ENCODE measurements around the gene STRA8.

Gene STRA8, protein sequence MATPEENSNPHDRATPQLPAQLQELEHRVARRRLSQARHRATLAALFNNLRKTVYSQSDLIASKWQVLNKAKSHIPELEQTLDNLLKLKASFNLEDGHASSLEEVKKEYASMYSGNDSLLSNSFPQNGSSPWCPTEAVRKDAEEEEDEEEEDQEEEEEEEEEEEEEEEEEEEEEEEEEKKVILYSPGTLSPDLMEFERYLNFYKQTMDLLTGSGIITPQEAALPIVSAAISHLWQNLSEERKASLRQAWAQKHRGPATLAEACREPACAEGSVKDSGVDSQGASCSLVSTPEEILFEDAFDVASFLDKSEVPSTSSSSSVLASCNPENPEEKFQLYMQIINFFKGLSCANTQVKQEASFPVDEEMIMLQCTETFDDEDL

DNA sequence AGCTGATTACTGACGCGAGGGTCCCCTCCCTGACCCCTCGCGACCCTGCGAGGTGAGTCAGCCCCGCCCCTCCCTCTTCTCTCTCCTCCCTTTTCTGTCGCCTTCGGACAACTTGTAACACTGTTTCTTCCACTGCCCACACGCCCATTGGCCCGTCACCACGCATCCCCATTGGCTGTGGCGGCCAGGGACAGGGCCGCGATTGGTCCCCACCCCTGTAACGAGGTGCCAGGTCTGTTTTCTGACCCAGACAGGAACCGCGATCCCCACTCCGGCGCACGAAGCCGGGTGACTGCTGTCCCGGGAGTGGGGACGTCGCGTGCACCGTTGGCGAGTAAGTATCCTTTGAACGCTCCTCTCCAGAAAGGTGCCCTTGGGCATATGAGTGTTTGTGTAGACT is at the start of gene STRA8:
Gene STRA8, plus strand, starts transcription at position 269 of the 400 bp plus-strand sequence. CDS start 6,687 bp downstream, outside the sequence.
- DNase-seq: no peak

DNA sequence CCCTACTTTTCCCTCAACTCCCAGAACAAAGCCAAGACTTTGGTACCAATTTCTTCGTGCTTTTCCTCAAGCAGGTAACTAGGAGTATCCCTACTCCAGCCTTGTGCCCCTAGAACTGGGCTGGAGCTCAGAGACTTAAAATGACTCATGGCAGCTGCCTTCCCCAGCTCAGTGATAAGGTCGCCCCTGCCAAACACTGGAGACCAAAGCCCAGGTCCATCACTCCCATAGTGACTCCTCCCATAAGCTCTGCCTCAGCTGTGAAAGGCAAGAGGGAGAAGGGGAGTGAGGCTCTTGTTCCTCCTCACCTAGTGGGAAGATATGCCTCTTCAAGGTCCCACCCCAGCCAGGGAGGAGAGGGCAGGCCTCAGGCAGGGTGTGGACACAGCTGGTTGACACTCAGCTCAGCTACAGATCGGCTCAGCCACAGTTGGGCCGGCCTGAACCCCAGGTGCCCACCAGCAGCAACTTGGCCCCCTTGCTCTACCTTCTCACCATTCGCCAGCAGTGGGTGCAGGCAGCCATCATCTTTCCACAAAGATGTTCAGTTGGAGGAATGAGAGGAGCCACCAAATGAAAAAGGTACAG is 49.3 kb upstream of the STRA8 start:
- DNase-seq: no peak

DNA sequence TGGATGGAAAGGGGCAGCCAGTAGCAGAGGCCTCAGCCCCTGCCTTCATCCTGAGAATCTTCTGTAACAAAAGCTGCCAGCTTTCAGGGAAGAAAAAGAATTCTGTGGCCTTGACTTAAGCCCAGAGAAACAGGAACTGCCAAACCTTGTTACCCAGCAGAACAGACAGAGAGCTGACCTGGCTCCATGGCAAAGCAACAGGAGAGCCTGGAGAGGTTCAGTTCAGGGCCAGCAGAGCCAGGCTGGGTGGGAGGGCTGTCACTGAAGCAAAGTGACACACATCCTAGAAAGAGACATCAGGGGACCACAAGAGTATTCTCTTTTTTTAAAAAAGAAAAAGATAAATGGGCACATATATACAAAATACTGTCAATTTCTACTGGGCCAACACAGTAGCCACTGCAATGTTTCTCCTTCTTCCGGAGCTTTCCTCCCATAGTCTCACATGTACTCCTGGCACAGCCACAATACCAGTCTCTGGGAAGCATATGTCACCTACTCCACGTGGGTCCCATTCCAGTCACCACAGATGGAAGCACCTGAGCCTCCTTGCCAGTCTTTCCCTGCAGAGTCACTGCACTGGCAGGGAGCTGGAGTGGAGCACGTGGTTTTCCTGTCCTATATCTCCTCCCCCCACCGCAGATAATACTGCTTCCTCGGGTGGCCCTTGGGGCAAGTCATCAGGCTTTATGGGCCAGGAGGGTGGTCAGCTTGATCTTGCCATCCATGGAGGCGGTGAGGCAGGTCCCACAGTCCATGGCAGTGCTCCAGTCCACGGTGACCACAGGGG is 48.0 kb upstream of the STRA8 start:
- DNase-seq: peak; percentile 42 to 86

DNA sequence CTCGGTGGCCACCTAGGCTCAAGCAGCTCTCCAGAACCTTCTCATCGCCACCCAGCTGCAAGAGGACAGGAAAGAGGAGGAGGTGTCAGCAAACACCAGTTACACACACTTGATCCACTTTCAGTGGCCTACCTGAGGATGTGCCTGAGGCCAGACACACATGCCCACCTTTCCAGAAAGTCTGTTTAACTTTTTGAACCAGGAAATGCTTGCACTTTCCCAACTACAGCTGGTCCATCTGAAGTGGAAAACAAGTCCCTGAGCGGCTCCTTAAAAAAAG is 47.4 kb upstream of the STRA8 start:
- DNase-seq: no peak

DNA sequence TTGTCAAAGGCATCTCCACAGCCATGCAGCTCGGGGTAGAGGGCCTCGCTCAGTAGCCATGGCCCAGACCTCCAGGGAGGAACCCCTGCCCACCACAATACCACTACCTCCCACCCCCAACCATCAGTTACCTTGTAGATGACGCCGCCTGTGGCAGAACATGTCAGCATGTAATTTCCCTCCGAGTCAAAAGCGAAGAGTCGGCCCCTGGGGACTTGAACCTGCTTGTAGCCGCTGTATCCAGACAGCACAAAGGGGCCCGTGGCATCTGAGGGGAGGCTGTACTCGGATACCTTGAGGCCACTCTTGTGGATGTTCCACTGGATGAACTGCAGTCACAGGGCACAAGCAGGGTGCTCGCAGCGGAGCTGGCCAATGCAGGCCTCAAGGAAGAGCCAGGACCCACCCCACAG is 46.8 kb upstream of the STRA8 start:
- no peak for DNase-seq

DNA sequence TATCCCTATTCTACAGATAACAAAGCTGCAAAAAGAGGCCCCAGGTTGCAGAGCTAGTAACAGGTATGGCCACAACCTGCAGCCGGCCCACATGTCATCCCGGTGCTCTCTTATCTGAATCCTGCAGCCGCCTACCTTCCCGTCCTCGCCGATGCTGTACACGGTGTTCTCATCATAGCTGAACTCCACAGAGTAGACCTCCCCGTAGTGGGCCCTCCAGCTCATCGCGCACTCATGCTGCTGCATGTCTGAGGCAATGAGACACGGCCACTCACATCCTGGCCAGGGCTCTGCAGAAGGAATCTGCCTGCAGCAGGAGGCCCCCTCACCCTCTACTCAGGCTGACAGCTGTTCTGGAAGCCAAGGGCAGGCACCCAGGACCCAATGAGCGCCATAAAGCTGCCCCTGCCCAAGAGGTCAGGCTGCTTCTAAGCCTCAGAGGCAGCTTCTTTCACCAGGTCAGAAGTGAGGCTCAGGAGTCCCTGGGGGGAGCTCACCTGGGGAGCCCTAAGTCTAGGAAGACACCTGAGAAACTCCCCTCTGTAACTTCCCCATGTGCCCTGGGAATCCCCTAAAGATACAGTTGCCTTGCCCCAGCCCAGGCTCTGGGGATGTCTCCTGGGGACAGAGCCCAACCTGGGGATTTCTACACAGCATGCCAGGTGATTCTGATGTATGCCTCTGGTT is 45.2 kb upstream of the STRA8 start:
- no peak for DNase-seq

DNA sequence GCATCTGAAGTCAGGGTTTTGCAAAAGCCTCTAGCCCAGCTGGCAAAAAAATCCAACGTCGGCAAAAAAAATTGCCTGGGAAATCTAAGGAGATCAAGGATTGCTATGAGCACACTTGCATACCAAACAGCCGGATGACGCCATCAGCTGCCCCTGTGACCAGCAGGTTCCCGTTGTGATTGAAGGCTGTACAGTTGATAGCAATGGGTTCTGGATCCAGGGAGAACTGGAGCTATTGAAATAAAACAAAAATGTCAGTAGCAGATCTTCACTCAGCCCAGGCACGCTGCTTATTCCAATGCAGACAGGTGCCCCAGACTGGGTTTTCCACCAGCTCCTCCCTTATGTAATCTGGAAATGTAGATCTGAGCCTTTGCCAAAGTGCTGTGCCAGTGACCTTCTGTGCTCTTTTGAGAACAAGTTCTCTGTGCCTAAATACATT is 44.4 kb upstream of the STRA8 start:
- peak in 1 of 2 experiments; percentile 54 for DNase-seq

DNA sequence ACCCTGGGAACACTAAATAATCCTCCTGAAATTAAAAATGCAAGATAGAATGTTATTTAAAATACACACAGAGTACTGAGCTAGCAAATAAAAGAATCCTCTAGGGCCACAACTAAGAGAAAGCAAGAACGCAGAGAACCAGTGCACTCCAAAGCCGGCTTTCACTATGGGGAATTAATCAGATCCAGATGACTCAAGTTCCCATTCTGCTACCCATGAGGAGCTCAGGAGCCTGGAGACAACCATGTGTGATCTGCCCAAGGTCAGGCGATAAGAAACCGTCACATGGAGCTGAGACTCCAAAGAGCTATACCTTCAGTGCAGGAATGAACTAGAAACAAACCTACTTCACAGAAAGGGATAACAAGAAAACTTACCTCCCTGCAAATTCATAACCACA is 43.7 kb upstream of the STRA8 start:
- DNase-seq: no peak

DNA sequence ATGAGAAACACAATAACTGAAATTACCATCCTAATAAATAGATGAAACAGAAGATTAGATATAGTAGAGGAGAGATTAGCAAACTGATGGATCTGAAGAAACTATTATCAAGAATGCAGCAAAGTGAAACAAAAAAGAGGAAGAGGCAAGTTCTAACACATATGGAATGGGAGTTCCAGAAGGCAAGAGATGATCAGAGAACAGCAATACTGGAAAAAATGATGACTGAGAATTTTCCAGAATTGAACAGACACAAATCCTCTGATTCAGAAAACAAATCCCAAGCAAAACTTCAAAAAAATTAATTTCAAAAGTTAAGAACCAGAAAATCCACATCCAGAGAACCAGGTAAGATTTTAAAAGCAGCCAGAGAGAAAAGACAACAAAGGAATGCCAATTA is 42.9 kb upstream of the STRA8 start:
- no peak for DNase-seq

DNA sequence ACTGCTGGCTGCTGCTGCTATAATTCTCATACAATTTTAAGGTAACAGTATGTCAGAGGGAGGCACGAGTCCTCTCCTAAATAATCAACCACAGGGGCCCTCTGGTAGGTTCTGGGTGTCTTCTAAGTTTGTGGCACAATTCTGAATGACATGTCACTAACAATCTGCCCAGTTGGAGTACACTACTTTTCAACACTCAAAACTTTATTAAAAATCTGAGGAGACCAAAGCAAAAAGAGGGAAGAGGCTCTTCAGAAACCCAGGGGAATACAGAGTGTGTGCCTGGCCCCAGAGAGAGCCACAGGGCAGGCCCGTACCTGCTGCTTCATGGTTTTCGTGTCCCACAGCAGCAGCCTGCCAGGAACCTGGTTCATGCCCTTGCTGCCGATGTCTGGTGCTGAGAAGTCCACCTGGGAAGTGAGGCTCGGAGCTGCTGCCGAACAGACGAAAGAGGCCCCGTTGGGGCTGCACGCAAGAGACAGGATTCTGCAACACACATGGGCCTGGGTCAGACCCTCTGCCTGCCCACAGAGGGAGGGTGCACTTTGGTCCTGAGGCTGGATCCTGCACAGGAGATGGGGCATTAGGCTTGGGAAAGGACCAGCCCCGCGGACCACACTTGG is 40.6 kb upstream of the STRA8 start:
- DNase-seq: no peak

DNA sequence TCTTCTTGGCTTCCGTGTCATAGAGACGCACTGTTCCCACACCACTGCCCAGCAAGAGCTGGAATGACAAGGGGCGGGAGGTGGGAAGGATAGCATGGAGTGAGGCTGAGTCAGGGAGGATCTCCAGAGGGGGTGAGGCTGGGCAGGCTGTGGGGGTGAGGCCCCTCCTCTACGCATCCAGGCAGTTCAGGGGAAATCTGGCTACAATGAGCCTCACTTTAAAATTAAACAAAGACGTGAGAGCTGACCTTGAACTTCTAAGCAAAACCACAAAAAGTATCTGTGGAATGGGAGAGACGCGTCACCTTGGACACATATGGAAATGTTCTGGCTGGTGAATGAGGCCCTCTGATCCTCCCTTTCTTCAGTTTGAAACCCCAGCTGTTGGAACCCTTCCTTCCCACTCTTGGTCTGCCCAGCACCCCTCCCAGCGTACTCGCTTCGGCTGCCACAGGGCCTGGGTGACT is 40.0 kb upstream of the STRA8 start:
- DNase-seq: no peak

DNA sequence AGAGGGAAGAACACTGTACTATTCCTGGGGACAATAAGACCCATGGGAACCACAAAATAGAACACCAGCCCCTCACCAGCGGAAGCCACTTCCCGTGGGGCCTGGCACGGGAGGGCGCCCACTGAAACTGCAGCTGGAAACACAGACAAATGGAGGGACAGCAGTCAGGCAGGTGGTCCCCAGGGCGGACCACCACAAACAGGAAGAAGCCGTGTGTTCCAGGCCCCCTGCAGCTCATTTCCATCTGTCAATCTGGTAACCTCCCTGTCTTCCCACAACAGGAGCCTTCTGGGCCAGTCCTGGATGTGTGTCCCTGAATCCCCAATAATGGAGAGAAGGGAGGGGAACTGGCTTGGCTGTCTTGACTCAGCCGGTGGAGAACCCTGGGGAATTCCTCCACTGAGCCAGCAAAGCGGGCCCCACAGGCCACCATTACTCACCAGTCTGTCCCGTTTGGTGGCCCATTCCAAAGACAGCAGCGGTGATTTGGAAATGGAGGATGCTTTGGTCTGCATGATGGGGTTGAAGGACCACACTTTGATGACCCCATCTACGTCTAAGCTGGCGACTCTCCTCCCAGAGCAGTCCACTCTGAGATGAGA is 39.0 kb upstream of the STRA8 start:
- no peak for DNase-seq

DNA sequence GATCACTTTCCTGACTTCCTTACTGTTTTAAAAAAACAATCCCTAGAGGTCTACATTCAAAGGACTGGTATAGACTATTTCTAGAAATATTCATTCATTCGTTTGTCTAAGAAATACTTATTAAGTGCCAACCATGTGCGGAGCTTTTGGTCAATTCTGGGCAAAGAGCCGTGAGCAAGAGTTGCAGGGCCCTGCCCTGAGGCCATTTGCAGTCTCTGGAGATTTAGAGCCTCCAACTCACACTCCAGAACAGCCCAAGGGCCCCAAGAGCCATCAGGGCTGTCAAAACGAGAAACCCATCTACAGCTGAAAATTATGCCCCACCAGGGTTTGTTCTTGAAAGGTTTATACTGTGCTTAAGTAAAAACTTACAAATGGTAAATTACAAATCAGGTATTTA is 38.5 kb upstream of the STRA8 start:
- DNase-seq: no peak

DNA sequence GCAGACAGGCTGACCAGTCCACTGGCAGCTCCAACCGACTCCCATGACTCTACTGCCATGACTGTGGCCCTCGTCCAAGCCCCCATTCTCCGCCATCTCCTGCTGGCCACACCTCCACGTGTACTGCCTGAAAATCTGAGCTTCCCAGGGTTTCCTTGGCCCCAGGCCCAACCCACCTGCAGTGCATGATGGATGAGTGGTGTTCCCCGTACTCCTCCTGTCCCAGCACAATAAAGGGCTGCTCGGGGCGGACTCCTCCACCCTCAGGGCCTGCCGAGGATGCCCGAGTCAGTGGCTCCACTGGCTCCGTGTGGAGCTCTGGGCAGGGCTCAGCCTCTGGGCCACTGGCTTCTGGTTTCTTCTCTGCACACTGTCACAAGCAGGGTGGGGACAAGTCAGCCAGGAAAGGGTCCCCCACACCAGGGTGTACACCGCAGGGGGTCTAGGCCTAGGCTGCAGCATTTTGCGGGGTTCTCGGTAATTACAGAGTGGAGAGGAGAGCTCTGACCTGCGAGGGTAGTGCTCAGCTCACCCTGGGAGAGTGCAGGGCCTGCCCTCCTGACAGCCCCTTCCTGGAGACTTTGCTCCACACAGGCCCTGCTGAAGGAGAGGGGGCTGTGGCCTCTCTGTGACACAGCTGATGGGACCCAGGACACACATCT is 37.5 kb upstream of the STRA8 start:
- DNase-seq: no peak

DNA sequence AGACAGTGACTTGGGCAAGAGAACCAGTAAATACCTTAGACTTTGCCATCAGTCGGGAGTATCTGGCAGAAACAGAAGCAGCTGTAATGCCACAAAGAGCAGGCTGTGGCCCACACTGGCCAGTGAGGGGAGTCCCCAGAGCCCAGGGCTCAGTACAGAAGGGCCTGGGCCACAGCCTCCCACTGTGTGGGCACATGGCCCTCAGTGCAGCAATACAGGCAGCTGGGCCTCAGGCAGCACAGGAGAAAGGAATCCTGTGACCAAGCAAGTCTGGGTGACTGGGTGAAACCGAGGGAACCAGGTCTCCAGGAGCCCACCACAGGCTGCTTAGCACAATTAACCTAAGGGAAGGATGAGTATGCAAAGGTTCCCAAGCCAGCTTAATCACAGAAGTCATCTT is 36.3 kb upstream of the STRA8 start:
- no peak for DNase-seq

DNA sequence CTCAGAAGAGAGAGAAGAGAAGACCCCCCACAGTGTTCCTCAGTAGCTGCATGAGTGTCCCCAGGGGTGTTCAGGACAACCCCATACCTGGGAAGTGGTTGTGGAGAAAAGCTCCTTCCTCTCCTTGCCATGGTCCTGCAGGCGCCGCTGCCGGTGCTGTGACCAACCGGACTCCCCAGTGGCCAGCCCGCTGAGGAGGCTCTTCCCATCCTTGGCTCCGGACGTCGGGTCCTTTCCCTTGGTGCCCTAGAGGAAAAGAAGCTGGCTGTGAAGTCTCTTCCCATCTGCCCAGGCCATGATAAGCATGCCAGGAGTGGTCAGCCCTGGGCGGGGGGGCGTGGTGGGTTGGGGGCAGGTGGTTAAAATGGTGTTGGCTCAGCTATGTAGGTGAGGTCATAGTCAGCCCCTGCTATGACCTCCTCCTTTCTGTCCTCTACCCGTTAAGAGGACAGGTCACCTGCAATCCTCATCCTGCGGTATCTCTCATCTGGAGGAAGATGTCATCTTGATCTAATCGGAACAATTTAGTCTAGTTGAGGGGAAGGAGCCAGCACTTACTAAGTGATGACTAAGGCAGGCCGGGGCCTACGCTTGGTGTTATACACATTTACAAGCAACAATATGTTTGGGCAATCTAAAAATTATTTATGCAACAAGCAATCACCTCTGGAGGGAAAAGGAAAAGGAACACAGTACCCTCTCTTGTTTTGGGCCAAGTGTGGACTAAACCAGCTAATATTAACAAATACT is 35.6 kb upstream of the STRA8 start:
- no peak for DNase-seq

DNA sequence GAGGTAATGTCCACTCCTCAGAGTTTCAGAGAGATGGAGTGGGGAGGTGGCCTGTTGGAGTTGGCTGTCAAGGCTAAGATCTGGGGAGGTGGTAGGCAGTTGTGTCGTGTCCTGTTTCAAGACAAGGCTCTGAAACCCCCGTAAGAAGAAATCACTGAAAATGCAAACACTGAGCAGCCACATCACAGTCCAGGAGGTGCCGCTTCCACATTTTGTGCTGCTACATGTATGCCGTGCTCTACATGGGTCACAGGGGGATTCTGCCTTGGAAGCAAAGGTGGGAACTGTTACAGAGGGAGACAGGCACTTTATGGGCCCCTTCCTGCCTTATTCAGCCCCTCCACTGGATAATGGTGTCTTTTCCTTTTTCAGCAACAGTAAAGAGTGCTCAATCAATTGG is 34.2 kb upstream of the STRA8 start:
- no peak for DNase-seq

DNA sequence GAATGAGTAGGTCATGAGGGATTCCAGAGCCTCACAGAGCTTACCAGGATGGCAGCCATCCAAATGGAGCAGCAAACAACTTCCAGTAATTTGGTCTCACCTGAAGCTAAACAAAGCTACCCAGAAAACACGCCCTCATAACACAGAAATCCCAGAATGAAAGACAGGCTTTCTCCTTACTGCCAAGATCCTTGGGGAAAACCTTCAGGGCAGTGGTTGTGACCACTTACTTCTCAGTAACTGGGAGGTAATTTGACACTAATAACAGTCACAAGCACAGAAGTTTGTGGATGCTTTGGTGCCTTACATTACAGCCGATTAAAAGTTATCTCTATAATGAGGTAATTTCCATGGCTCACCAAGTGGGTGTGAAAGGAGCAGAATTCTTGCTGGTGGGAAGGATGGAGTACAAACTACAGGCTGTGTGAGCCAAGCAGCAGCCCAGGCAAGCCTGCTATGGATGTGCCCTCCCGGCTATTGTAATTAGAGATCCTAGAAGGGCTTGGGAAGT is 32.8 kb upstream of the STRA8 start:
- no peak for DNase-seq

DNA sequence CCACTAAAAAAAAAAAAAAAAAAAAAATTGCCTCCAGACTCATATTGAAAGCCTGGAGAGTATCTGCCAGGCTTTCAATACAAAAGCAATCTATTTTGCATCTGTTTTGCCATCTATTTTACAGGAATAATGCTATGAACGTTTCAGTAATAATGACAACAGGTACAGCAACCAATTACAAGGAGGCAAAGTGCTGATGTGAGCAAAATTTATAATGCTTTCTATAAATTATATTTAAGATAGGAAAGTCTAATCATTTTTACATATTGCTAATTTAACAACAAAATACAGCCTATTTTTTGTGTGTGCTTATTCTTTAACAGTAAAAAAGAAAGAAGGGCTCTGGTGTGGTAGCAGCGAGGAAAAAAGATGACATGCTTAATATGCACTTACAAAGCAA is 32.3 kb upstream of the STRA8 start:
- DNase-seq: no peak

DNA sequence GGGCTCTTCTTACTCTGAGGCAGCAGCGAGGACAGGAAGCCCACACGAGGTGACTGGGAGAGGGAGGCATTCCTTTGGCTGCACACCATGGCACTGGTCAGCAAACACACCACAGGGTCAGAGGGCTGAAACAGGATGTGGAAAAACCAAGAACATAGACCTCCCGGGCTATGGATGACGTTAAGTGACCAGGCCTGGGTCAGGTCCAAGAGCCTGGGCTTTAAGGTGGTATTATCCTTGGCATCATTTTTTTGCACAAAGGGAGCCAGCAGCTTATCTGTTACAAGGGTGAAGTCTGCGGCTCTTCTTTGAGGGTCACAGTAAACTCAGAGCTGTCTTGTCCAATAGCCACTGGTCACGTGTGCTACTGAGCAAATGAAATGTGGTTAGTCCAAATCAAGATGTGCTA is 29.3 kb upstream of the STRA8 start:
- DNase-seq: no peak

DNA sequence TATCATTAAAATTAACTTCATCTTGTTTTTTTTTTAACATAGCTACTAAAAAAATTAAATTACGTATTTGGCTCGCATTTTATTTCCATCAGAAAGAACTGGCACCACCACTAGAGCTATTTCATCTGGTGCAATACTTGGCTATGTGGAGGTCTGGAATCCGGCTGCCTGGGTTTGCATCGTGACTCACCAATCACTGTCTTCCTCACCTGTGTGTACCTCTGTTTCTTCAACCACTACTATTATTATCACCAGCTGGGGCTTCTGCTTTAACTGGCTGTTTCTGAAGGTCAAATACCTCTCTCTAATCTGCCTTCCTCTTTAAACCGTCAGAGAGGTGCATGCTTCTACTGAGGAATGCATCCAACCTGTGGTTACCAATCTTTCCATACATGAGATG is 28.8 kb upstream of the STRA8 start:
- DNase-seq: no peak

All from cerebellar nuclear complex (tissue), 1 donor.